Liver (tissue), 9 donors: ENCODE data around the gene SYTL1. TPM values are rescaled to one million over a fixed set of nuclear protein-coding genes. Genes with fewer than 3 reads are reported as not detected.

Experiments used
- DNase-seq: peaks from one replicate; pipeline ENCODE4 v3.0.0-alpha.2; 2017; ENCODE audit warnings: low spot score
- H3K27ac ChIP-seq, 2 donors: one replicate each; pipeline ENCODE4 v1.7.0; 2013; ENCODE audit warnings: inconsistent platforms in 2 of 2, low read length in 2 of 2, control low read depth in 1 of 2, low read depth in 1 of 2, mild to moderate bottlenecking in 1 of 2
- H3K27me3 ChIP-seq, 4 donors: one replicate each; pipeline versions ENCODE4 v1.6.1 to v1.7.0; 2013; ENCODE audit warnings: low read length in 3 of 4, inconsistent platforms in 1 of 4, mild to moderate bottlenecking in 1 of 4, moderate library complexity in 1 of 4; ENCODE audit not compliant: control insufficient read depth in 4 of 4, insufficient read depth in 4 of 4
- H3K36me3 ChIP-seq, 4 donors: one replicate each; pipeline versions ENCODE4 v1.6.1 to v1.7.0; 2013; ENCODE audit warnings: low read length in 3 of 4, mild to moderate bottlenecking in 3 of 4, low read depth in 1 of 4, moderate library complexity in 1 of 4; ENCODE audit not compliant: control insufficient read depth in 4 of 4, insufficient read depth in 3 of 4
- H3K4me1 ChIP-seq, 4 donors: one replicate each; pipeline versions ENCODE4 v1.6.1 to v1.7.0; 2013; ENCODE audit warnings: low read length in 3 of 4, mild to moderate bottlenecking in 3 of 4, moderate library complexity in 1 of 4; ENCODE audit not compliant: control insufficient read depth in 4 of 4, insufficient read depth in 4 of 4
- H3K4me3 ChIP-seq, 3 donors: one replicate each; pipeline versions ENCODE4 v1.6.1 to v1.7.0; 2013; ENCODE audit warnings: low read length in 3 of 3, control low read depth in 1 of 3, low read depth in 1 of 3, mild to moderate bottlenecking in 1 of 3
- H3K9ac ChIP-seq, 2 donors: one replicate each; pipeline ENCODE4 v1.7.0; 2013; ENCODE audit warnings: low read length in 2 of 2, mild to moderate bottlenecking in 2 of 2, moderate library complexity in 2 of 2, control low read depth in 1 of 2, low read depth in 1 of 2
- H3K9me3 ChIP-seq, 4 donors: one replicate each; pipeline versions ENCODE4 v1.6.1 to v1.7.0; 2013; ENCODE audit warnings: low read length in 3 of 4; ENCODE audit not compliant: control insufficient read depth in 4 of 4
- ATF3 ChIP-seq: IDR thresholded peaks from 2 replicates; pipeline ENCODE4 v1.6.1; 2016; ENCODE audit warnings: antibody characterized with exemption
- CTCF ChIP-seq: fragments of 150-350 bp; IDR thresholded peaks from 2 replicates; pipeline ENCODE4 v1.5.1; 2017; ENCODE audit warnings: improper control_type of control experiment, low read depth, low read length; ENCODE audit not compliant: missing input control
- EGR1 ChIP-seq, 2 donors: IDR thresholded peaks; 2 replicates each; pipeline ENCODE4 v1.6.1; 2016 to 2018; ENCODE audit warnings: antibody characterized with exemption in 2 of 2, low read depth in 2 of 2
- FOXA1 ChIP-seq: IDR thresholded peaks from 2 replicates; pipeline ENCODE4 v1.6.1; 2016; ENCODE audit warnings: antibody characterized with exemption
- FOXA2 ChIP-seq: IDR thresholded peaks from 2 replicates; pipeline ENCODE4 v1.6.1; 2016; ENCODE audit warnings: antibody characterized with exemption
- GABPA ChIP-seq, 2 donors: IDR thresholded peaks in 1 of 2; conservative IDR thresholded peaks in 1 of 2; 2 replicates each; pipeline ENCODE4 v1.6.1; 2016; ENCODE audit warnings: antibody characterized with exemption in 2 of 2, mild to moderate bottlenecking in 1 of 2, moderate library complexity in 1 of 2
- HNF4A ChIP-seq, 2 donors: conservative IDR thresholded peaks; 2 replicates each; pipeline ENCODE4 v1.6.1; 2016; ENCODE audit warnings: antibody characterized with exemption in 2 of 2, mild to moderate bottlenecking in 2 of 2
- HNF4G ChIP-seq: IDR thresholded peaks from 2 replicates; pipeline ENCODE4 v1.6.1; 2016; ENCODE audit warnings: antibody characterized with exemption
- JUND ChIP-seq, 2 donors: IDR thresholded peaks; 2 replicates each; pipeline ENCODE4 v1.6.1; 2016; ENCODE audit warnings: antibody characterized with exemption in 2 of 2
- MAX ChIP-seq: IDR thresholded peaks from 2 replicates; pipeline ENCODE4 v1.6.1; 2016; ENCODE audit warnings: antibody characterized with exemption
- RAD21 ChIP-seq, 2 donors: IDR thresholded peaks; 2 replicates each; pipeline ENCODE4 v1.6.1; 2016; ENCODE audit warnings: antibody characterized with exemption in 2 of 2, mild to moderate bottlenecking in 2 of 2
- REST ChIP-seq: IDR thresholded peaks from 2 replicates; pipeline ENCODE4 v1.6.1; 2016; ENCODE audit warnings: antibody characterized with exemption, mild to moderate bottlenecking
- RXRA ChIP-seq, 2 donors: IDR thresholded peaks; 2 replicates each; pipeline ENCODE4 v1.6.1; 2017 to 2018; ENCODE audit warnings: antibody characterized with exemption in 2 of 2, mild to moderate bottlenecking in 1 of 2
- YY1 ChIP-seq: IDR thresholded peaks from 2 replicates; pipeline ENCODE4 v1.6.1; 2016; ENCODE audit warnings: antibody characterized with exemption, mild to moderate bottlenecking
- ZBTB33 ChIP-seq: IDR thresholded peaks from 2 replicates; pipeline ENCODE4 v1.6.1; 2016; ENCODE audit warnings: antibody characterized with exemption
- WGBS: extraction: QIAGEN DNeasy Blood & Tissue Kit; methylation state at CpG from one replicate; pipeline ENCODE4 v1.1.7; 2013; 5-methylcytosine and 5-hydroxymethylcytosine counted together
- polyA plus RNA-seq, 2 donors: library from polyadenylated mRNA; stranded (reverse) in 1 of 2; unstranded in 1 of 2; fragments of 200-250 nt in 1 of 2; fragments of >200 nt in 1 of 2; fragmentation: Nextera tagmentation in 1 of 2; extraction: Ambion mirVana in 1 of 2; gene quantifications; one replicate each; pipeline versions ENCODE4 v1.2.1 to v1.2.3, GENCODE V29; 2013 to 2015
- total RNA-seq, 2 donors: library from RNA; depleted of rRNA; stranded (reverse); fragments of >200 nt; gene quantifications; one replicate each; pipeline ENCODE4 v1.2.3, GENCODE V29; 2014
- donor health status: healthy.
- donor health status: healthy.
- donor health status: healthy.
- donor health status: healthy.
- donor health status: healthy.

Gene SYTL1
- total and polyA plus RNA-seq, 4 donors: 0.73 to 3.9 (median 1.4) TPM

GRCh38 chr1:27301052-27301422, 40.8 kb upstream of the SYTL1 start (continued):
- TF ChIP-seq REST: no peak

- WGBS: 93% methylated on average over 10 of the region's 10 CpGs
Observed at GRCh38 chr1:27301582-27302199, 40.1 kb upstream of the SYTL1 start.

More at GRCh38 chr1:27301582-27302199, 40.1 kb upstream of the SYTL1 start:
- no peaks in the 10 kb centered on the region for H3K27me3 ChIP-seq
- H3K9ac ChIP-seq: no peak overlapping the region
- peaks cover 9 to 58% (median 28%) of the 10 kb centered on the region in 4 donors for H3K36me3 ChIP-seq
- no peaks in the 10 kb centered on the region for H3K9me3 ChIP-seq
- H3K27ac ChIP-seq: no peak overlapping the region
- DNase-seq: no peak
- H3K4me1 ChIP-seq: peaks cover 0 to 8% (median 0%) of the 10 kb centered on the region in 4 donors
- TF ChIP-seq JUND (IDR thresholded peaks at IDR 0.05): no peak
- no peak for TF ChIP-seq FOXA2
- no peak for TF ChIP-seq RAD21 (IDR thresholded peaks at IDR 0.05)
- no peak for TF ChIP-seq CTCF
- TF ChIP-seq RXRA (IDR thresholded peaks at IDR 0.05): no peak
- TF ChIP-seq ATF3: no peak
- TF ChIP-seq MAX: no peak
- no peak for TF ChIP-seq EGR1 (IDR thresholded peaks at IDR 0.05; ENCODE audit: low read depth in 2 of 2)
- TF ChIP-seq GABPA (IDR thresholded peaks at IDR 0.05 in 1 of 2, conservative IDR thresholded peaks at IDR 0.05 in 1 of 2): no peak
- no peak for TF ChIP-seq HNF4A (conservative IDR thresholded peaks at IDR 0.05)
- TF ChIP-seq YY1: no peak
- TF ChIP-seq ZBTB33: no peak
- no peak for TF ChIP-seq HNF4G
- TF ChIP-seq FOXA1: no peak
- no peak overlapping the region for H3K4me3 ChIP-seq
